GM04503 (cell line): ENCODE results near the gene RPRD1B.
"Not testable (repeated sequence)": the region's sequence is repeated elsewhere in the genome, so short reads cannot be mapped to it uniquely, and the experiment has no call there.

Experiments
- DNase-seq: peaks from one replicate; pipeline ENCODE4 v3.0.0-alpha.2; 2012; ENCODE audit warnings: low read depth

RPRD1B gene

GRCh38 chr20:38073307-38074071, 39.9 kb downstream of the RPRD1B start:
- DNase-seq = peak; percentile 85

- DNase-seq = no peak
These were observed 41.8 kb downstream of the RPRD1B start for GRCh38 chr20:38075161-38075998.

- no peak for DNase-seq
These were observed 43.0 kb downstream of the RPRD1B start for GRCh38 chr20:38076548-38076947.

GRCh38 chr20:38078084-38078483, 44.5 kb downstream of the RPRD1B start:
- no peak for DNase-seq

- DNase-seq = no peak
These were observed 45.8 kb downstream of the RPRD1B start for GRCh38 chr20:38079353-38079752.

GRCh38 chr20:38081575-38081974, 48.0 kb downstream of the RPRD1B start:
- no peak for DNase-seq

- no peak for DNase-seq
These were observed 49.3 kb downstream of the RPRD1B start for GRCh38 chr20:38082894-38083293.

GRCh38 chr20:38083338-38084048, 49.9 kb downstream of the RPRD1B start:
- no peak for DNase-seq

- no peak for DNase-seq
These were observed 50.9 kb downstream of the RPRD1B start for GRCh38 chr20:38084425-38084951.

- DNase-seq = no peak
These were observed 51.5 kb downstream of the RPRD1B start for GRCh38 chr20:38085026-38085425.

GRCh38 chr20:38089500-38089899, 56.0 kb downstream of the RPRD1B start:
- DNase-seq = no peak

- no peak for DNase-seq
These were observed 56.5 kb downstream of the RPRD1B start for GRCh38 chr20:38090061-38090460.

GRCh38 chr20:38091441-38092216, 58.1 kb downstream of the RPRD1B start:
- no peak for DNase-seq

- no peak for DNase-seq
These were observed 58.8 kb downstream of the RPRD1B start for GRCh38 chr20:38092260-38092857.

- no peak for DNase-seq
These were observed 59.4 kb downstream of the RPRD1B start for GRCh38 chr20:38092915-38093314.

GRCh38 chr20:38093641-38094077, 60.1 kb downstream of the RPRD1B start:
- DNase-seq = no peak

- no peak for DNase-seq
These were observed 60.9 kb downstream of the RPRD1B start for GRCh38 chr20:38094373-38094891.

- DNase-seq = no peak
These were observed 61.6 kb downstream of the RPRD1B start for GRCh38 chr20:38095017-38095686.

- no peak for DNase-seq
These were observed 65.4 kb downstream of the RPRD1B start for GRCh38 chr20:38098952-38099351.

GRCh38 chr20:38102206-38102605, 68.7 kb downstream of the RPRD1B start:
- DNase-seq = not testable (repeated sequence)
